ENCODE results near the gene ACTBL2.
"Not testable (repeated sequence)": the region's sequence is repeated elsewhere in the genome, so short reads cannot be mapped to it uniquely, and the experiment has no call there.

DNA sequence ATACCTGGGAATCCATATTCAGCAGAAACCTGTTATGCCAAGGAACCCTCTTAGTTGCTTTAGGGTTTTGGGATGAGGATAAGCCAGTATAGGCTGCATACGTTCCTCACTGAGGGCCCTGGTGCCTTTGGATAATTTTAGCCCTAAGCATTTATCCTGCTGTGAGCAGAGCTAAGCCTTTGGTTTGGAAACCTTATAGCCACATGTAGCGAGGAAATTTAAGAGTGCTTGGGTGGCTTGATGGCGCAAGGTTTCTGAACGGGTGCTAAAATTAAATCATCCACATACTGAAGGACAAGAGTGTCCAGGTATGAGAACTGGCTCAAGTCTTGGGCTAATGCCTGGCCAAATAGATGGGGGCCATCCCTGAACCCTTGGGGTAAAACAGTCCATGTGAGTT lies 39.9 kb upstream of the ACTBL2 start:
- TF ChIP-seq EZH2 (IDR thresholded peaks at IDR 0.05); POLR2AphosphoS5 (IDR thresholded peaks at IDR 0.05; ENCODE audit: borderline replicate concordance, low read depth, low read length): not testable (repeated sequence)

Data from SK-N-MC (cell line).